Airway epithelial cell (primary cell): Measurements from ENCODE around the gene PLEKHN1. TPM values are rescaled to one million over a fixed set of nuclear protein-coding genes. Genes with fewer than 3 reads are reported as not detected.

Source experiments
- total RNA-seq: library from RNA; depleted of rRNA; stranded (reverse); fragments of >200 nt; gene quantifications from 2 replicates; pipeline ENCODE4 v1.2.3, GENCODE V29; 2015

The PLEKHN1 gene
- total RNA-seq, result 13.5 and 16.1 TPM in 2 replicates

DNA sequence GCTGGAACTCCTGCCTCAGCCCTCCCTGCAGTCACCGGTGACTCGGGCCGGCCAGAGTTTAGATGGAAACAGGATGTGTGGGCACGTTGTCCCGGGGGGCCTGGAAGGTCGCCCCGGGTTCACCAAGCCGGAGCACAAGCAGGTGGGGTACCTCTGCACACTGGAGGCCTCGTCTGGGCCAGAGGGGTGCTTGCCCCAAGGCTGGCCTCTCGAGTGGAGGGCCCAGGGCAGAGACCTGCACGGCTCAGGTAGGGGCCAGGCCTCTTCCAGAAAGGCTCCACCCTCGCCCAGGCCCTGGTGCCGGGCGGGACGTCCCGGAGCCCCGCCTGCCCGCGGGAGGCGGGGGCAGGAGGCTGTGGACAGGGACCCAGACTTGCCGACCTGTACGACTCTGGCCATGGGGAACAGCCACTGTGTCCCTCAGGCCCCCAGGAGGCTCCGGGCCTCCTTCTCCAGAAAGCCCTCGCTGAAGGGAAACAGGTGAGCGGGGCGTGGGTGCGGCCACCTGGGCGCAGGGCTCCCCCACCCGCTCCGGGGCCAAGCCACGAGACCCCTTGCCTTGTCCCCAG is at the start of gene PLEKHN1:
TSS of gene PLEKHN1 (plus strand) at position 348 of the 569 bp plus-strand sequence. CDS start at position 398, 50 bp downstream.

GRCh38 chr1:923131-923990 is 42.9 kb upstream of the PLEKHN1 start, which contains the start of gene SAMD11:
Gene SAMD11, plus strand, starts transcription at chr1:923923. Its CDS starts 509 bp downstream, at chr1:924432.

DNA sequence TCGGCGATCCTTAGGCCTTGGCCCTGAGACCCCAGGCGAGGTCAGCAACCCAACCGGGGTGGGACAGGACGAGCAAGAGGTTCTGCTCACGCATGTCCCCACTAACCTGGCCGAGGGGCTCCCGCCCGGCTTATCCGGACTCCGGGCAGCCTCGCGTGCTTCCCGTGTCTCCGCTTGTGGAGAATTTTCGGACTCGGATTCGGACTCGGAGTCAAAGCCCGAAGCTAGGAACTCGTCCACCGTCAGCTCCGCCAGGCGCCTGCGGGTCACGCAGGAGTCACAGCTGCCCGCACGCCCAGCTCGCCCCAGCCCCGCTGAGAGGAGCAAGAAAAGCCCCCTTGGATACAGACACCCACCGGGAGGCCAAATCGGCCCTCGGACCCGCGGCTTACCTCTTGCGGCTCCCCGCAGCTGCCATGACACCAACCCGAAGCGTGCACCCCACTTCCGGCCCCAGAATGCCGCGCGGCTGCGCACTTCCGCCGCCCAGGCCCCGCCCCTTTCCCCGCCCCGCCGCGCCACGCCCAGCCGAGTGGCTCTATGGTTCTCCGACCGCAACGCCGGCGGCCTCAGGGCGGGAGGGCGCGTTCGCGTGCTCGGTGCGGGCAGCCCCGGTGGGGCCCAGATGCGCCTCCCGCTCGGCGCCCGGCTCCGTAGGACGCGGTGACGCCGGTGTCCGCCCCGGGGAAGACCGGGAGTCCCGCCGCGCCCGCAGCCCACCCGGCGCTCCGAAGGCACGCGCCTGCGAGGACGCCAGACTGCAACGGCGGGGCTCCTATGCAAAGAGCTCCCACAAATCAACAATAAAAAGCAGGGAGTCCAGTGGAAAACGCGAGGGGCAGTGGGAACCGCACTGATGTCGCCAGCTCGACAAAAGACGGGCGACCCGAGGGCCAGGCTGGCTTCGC is 7.2 kb upstream of the PLEKHN1 start, which contains the start of gene NOC2L:
TSS of gene NOC2L (minus strand) at position 434 of the 908 bp plus-strand sequence. CDS start at position 418, 16 bp downstream.

DNA sequence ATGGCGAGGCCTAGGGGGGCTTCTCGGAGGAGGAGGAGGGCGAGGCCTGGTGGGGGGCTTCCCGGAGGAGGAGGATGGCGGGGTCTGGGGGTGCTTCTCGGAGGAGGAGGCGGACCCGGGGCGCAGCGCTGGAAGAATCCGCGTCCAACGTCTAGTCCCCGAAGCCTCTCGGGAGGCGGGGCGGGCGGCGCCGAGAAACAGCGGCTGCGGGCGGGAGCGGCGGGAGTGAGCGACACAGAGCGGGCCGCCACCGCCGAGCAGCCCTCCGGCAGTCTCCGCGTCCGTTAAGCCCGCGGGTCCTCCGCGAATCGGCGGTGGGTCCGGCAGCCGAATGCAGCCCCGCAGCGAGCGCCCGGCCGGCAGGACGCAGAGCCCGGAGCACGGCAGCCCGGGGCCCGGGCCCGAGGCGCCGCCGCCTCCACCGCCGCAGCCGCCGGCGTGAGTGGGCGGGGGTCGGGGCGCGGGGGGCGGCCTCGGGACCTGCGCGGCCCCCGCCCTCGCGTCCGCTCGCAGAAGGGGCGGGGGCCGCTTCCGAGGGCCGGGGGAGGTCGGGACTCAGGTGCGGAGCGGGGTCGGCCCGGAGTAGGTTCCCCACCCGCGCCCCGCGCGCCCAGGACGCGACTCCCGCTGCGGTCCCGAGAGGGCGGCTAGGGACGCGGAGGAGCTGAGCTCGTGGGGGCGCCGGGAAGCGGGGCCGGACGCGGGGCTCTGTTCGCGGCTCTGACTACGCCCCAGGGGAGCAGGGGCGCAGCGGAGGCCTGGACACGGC is 5.7 kb upstream of the PLEKHN1 start, which contains the start of gene KLHL17:
TSS of gene KLHL17 (plus strand) at position 222 of the 769 bp plus-strand sequence. CDS start at position 332, 110 bp downstream.

GRCh38 chr1:981955-982558 is 15.8 kb downstream of the PLEKHN1 start, which contains the start of gene PERM1:
Gene PERM1, minus strand, starts transcription at chr1:982093. Its CDS starts 1,064 bp downstream, at chr1:981029.

GRCh38 chr1:999725-1000356 is 33.6 kb downstream of the PLEKHN1 start, which contains the start of gene HES4:
Gene HES4, minus strand, starts transcription at chr1:1000097. Its CDS starts 124 bp downstream, at chr1:999973.

GRCh38 chr1:1013105-1013921 is 47.0 kb downstream of the PLEKHN1 start, which contains the start of gene ISG15:
Gene ISG15, plus strand, starts transcription at chr1:1013497. Its CDS starts 77 bp downstream, at chr1:1013574.

DNA sequence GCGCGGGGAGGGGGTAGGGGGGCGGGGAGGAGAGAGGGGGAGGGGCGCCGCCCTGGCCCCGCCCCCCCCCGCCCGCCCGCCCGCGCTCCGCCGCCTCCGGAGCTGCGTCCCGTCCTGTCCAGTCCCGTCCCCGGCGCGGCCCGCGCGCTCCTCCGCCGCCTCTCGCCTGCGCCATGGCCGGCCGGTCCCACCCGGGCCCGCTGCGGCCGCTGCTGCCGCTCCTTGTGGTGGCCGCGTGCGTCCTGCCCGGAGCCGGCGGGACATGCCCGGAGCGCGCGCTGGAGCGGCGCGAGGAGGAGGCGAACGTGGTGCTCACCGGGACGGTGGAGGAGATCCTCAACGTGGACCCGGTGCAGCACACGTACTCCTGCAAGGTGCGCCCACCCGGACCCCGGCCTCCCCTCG is 53.7 kb downstream of the PLEKHN1 start, which contains the start of gene AGRN:
TSS of gene AGRN (plus strand) at position 121 of the 405 bp plus-strand sequence. CDS start at position 174, 53 bp downstream.

Other genes starting within 250 kb of the PLEKHN1 start
- gene SAMD11, start 42.6 kb upstream of the PLEKHN1 start, total RNA-seq, result 0.98 and 1.3 TPM in 2 replicates
- gene NOC2L, start 7.2 kb upstream of the PLEKHN1 start, total RNA-seq, result 115 and 127 TPM in 2 replicates
- 19.6 and 20.5 TPM in 2 replicates for gene KLHL17, start 5.9 kb upstream of the PLEKHN1 start, total RNA-seq
- gene PERM1, start 15.6 kb downstream of the PLEKHN1 start, total RNA-seq, result 0.35 TPM in 1 of 2 replicates, not detected in the other
- gene HES4, start 33.6 kb downstream of the PLEKHN1 start, total RNA-seq, result 56.3 and 58.9 TPM in 2 replicates
- gene ISG15, start 47.0 kb downstream of the PLEKHN1 start, total RNA-seq, result 23.9 and 28.7 TPM in 2 replicates
- gene AGRN, start 53.6 kb downstream of the PLEKHN1 start, total RNA-seq, result 269 and 285 TPM in 2 replicates
- 1.3 and 2.2 TPM in 2 replicates for gene RNF223, start 107.8 kb downstream of the PLEKHN1 start, total RNA-seq
- gene C1orf159, start 149.6 kb downstream of the PLEKHN1 start, total RNA-seq, result 12.7 and 22.9 TPM in 2 replicates
- not detected in 2 replicates for gene TTLL10, start 207.4 kb downstream of the PLEKHN1 start, total RNA-seq
- 0.63 and 0.98 TPM in 2 replicates for gene TNFRSF18, start 240.1 kb downstream of the PLEKHN1 start, total RNA-seq
- gene TNFRSF4, start 247.7 kb downstream of the PLEKHN1 start, total RNA-seq, result not detected in 2 replicates